Bone marrow (tissue), 2 donors: ENCODE results near the gene C8G.

Experiments
- DNase-seq, 2 donors: peaks; one replicate each; lab custom pipeline; 2025; lab: John Stamatoyannopoulos, UW

C8G gene

GRCh38 chr9:136944519-136945332 lies at the start of gene C8G, which contains the start of gene FBXW5:
TSS of gene C8G (plus strand) at chr9:136945243. CDS start at chr9:136945321, 78 bp downstream.
TSS of gene FBXW5 (minus strand) at chr9:136944738. CDS start at chr9:136944083, 655 bp downstream.
- DNase-seq = peak; percentile 82 to 89

DNA sequence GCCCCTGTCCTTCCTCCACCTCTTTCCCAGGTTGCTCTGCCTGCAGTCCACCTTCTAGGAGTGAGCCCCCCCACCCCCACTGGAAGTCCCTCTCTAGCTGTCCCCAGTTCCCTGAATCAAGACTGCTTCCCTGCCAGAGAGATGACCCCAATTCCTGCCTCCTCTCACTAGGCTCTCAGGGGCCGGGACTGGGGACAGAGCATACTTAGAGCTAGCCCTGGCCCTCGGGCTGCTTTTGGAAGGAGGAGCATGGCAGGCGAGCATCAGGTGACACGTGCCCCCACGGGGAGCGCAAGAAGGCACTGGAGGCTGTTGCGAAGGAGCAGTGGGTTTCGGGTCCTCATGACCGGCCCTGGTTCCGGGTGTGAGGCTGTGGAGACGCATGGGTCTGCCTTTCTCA lies 49.0 kb upstream of the C8G start:
- no peak for DNase-seq

- DNase-seq = no peak
Observed at GRCh38 chr9:136898483-136899100, 46.5 kb upstream of the C8G start.

GRCh38 chr9:136899196-136899595 lies 45.8 kb upstream of the C8G start:
- DNase-seq = no peak

GRCh38 chr9:136900556-136900955 lies 44.5 kb upstream of the C8G start:
- no peak for DNase-seq

GRCh38 chr9:136900988-136901515 lies 44.0 kb upstream of the C8G start:
- no peak for DNase-seq

DNA sequence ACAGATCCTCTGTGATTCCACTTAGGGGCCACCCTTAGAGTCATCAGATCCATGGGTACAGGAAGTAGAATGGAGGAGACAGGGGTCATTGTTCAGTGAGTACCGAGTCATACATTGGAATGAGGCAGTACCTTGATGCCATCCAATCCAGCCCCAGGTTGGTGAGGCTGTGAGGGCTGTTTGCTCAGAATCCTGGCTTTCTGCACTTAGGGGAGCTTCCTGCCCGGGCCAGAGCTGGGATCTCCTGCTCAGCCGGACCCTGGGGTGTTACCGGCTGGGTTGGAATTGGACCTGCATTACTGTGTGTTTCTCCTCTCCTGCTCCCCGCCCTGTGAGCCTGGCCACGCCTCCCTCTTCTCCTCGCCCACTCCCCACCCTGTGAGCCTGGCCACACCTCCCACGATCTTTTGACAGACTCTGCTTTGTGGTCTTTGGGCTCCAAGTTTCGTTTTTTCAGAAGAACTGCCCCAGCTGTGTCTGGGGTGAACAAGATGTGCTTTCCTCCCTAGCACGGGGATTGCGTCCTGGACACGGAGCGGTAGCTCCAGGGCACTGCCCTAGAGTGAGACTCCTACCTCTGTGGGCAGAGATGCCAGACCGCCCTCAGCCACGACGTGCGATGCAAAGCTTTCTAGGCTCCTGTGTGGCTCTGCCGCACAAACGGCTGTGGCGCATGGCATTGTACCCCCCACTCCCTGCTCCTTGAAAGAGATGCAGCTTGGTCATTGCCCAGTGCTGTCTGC lies 43.4 kb upstream of the C8G start:
- no peak for DNase-seq

GRCh38 chr9:136902259-136902821 lies 42.7 kb upstream of the C8G start:
- no peak for DNase-seq

DNA sequence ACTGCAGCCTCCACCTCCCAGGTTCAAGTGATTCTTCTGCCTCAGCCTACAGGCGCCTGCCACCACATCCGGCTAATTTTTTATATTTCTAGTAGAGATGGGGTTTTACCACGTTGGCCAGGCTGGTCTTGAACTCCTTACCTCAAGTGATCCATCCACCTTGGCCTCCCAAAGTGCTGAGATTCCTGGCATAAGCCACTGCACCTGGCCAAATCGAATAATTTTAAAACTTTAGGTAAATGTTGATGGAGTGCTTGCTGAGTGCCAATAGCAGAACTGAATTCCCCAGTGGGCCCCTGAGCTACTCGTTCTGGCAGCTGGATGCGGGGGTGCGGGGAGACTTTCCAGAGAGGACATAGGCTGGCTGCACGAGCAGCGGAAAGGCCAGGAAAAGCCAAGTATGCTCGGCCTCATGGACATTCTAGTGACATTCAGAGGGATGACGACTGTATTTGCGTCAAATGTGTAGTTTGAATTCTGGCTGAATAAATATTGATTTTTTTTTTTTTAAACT lies 41.9 kb upstream of the C8G start:
- DNase-seq = no peak

- DNase-seq = no peak
Observed at GRCh38 chr9:136906266-136906665, 38.8 kb upstream of the C8G start.

GRCh38 chr9:136907011-136907914 lies 37.8 kb upstream of the C8G start:
- DNase-seq = no peak

DNA sequence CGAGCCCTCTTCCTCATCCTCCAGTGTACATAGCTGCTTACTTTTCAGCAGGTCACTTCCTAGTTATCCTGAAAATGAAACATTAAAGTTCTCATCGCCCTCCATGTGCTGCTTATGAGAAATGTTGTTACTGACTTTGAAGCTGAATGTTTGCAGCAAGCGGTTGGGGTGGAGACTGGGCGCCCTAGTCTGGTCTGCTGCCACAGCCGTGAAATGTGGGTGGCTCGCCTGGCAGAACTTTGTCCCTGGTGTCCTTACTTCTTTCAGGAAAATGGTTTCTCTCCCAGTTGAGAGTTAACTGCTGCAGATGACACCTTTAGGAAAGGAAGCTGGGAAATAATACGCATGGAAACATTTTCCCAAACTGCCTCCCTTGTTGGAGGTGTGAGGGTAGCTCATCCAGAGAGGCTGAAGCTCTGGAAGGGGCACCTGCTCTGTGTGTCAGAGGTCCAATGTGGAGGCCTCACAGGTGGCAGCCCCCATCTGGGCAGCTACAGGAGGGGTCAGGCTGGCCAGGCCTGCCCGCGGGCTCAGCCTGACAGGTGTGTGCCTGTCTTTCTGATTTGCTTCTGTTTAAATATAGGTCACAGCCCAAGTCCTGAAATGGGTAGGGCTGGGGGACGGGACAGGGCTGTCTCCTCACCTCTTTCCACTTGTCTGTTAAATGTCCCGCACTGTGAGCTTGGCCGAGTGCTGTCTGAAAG lies 34.7 kb upstream of the C8G start:
- DNase-seq = no peak

DNA sequence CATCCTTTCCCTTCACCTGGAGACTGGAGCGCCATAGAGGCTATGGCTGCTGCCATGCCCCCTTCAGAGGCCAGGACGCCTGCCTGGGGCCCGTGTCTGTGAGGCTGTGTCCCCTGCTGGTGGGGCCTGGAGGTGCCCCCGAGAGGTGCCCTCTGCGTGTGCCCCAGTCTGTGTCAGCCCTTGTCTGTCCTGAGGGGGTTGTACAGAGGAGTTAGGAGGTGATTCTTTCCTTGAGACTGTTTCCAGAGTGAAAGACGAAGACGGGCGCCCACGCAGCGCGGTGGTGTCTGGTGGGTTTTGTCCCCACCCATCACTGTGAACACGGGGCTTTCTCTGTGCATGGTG lies 34.2 kb upstream of the C8G start:
- no peak for DNase-seq

DNA sequence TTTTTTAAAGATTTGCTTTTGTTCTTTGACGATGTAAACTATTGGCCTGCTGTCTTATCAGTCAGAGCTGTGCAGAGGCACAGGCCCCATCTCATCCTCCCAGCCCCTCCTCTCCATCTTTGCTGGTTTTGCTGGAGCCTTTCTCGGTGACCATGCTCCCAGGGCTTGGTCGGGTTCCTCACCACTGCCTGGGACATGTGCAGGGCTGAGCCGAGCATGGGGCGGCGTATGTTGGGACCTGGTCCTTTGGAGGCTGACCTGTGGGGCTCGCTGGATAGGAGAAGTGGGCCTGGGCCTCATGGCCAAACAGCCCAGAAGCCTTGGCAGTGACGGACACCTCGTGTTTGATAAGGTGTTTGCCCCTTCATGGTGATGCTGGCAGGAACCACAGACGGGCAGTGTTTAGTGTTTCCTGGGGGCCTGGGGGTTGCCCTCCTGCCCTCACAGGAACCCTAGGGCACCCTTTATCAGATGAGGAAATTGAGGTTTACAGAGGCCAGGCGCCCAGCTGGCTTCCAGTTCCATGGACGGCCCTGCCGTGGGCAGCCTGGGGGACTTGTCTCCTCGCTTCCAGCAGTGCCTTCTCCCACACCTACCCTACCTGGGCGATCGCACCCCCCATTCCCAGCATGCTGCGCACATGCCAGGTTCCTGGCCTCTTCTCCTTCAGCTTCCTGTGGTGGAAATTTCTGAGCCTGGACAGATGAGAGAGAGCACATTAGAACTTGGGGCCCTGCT lies 31.2 kb upstream of the C8G start:
- no peak for DNase-seq

DNA sequence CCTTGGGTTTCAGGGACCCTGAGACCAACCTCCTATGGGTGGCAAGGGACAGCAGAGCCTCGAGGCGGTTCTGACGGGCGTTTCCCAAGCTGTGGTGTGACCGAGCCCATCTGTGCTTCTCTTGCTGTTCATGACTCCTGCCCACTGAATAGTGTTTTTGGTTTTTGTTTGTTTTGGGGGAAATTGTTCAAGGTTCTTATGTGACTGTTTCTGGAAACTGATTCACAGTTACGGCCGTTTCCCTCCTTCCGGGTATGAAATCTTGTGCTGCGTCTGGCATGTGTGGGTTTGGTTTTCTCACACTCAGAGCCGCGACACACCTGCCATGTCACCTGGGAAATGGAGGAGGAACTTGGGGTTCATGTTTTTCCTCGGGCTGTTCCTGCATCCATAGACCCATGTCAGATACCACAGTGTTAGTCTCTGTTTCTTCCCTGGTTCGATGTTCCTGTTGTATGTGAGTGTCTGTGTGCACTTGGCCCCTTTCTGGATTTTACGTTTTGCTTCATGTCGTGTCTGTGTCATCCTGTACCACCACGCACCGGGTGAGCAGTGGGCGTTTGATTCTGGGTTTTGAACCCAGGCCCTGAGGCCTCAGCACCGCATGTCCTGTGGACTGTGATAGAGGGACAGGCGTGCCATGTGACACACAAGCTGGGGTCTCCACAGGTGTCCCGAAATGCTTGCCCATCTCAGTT lies 29.3 kb upstream of the C8G start:
- DNase-seq = no peak

- DNase-seq = no peak
Observed at GRCh38 chr9:136916330-136917184, 28.5 kb upstream of the C8G start.

- DNase-seq = no peak
Observed at GRCh38 chr9:136917902-136918301, 27.1 kb upstream of the C8G start.

- DNase-seq = no peak
Observed at GRCh38 chr9:136920069-136920468, 25.0 kb upstream of the C8G start.
